A673 (cell line): ENCODE results near the gene CTSC. TPM values are rescaled to one million over a fixed set of nuclear protein-coding genes. Genes with fewer than 3 reads are reported as not detected.

Experiments
- BruUV-seq: library from RNA; stranded (reverse); fragments of 400-500 nt; replicated peaks from 2 replicates; lab custom pipeline; 2021; lab: Mats Ljungman, UMichigan
- CTCF ChIA-PET: fragments of 300-600 bp; sonication (Branson Sonifier 250); formaldehyde crosslinking; loops from one replicate; lab custom pipeline; 2022; ENCODE audit warnings: antibody characterized with exemption; lab: Charles Lee
- POLR2A ChIA-PET: fragments of 300-600 bp; sonication (Branson Sonifier 250); formaldehyde crosslinking; loops from one replicate; lab custom pipeline; 2022; ENCODE audit warnings: antibody characterized with exemption; ENCODE audit not compliant: low non-redundant PET; lab: Charles Lee
- DNase-seq: peaks from one replicate; pipeline ENCODE4 v3.0.0-alpha.2; 2015; ENCODE audit warnings: low spot score
- H3K27ac ChIP-seq: fragments of 200-600 bp; sonication (generic); 2 replicates; pipeline ENCODE4 v1.5.1; 2016; ENCODE audit warnings: mixed run types, low read depth, mild to moderate bottlenecking, mixed read lengths, antibody characterized with exemption, low read length; ENCODE audit not compliant: poor library complexity, severe bottlenecking
- H3K27me3 ChIP-seq: fragments of 200-600 bp; sonication (generic); replicated peaks from 2 replicates; pipeline ENCODE4 v1.6.1; 2017; ENCODE audit warnings: mixed run types, low read depth, mild to moderate bottlenecking, mixed read lengths, antibody characterized with exemption, low read length; ENCODE audit not compliant: insufficient read depth, poor library complexity
- H3K36me3 ChIP-seq: fragments of 200-600 bp; sonication (generic); 2 replicates; pipeline ENCODE4 v1.6.1; 2016; ENCODE audit warnings: mixed run types, mild to moderate bottlenecking, mixed read lengths, antibody characterized with exemption, low read length; ENCODE audit not compliant: insufficient read depth, poor library complexity, severe bottlenecking
- H3K4me1 ChIP-seq: fragments of 200-600 bp; sonication (generic); 2 replicates; pipeline ENCODE4 v1.6.1; 2017; ENCODE audit warnings: mixed run types, mild to moderate bottlenecking, mixed read lengths, antibody characterized with exemption, low read length; ENCODE audit not compliant: insufficient read depth, poor library complexity, severe bottlenecking
- H3K4me3 ChIP-seq: fragments of 200-600 bp; sonication (generic); 2 replicates; pipeline ENCODE4 v1.5.1; 2016; ENCODE audit warnings: low read depth, mixed run types, mild to moderate bottlenecking, mixed read lengths, low read length; ENCODE audit not compliant: poor library complexity, severe bottlenecking
- H3K9me3 ChIP-seq: fragments of 200-600 bp; sonication (generic); 2 replicates; pipeline ENCODE4 v1.6.1; 2016; ENCODE audit warnings: mixed run types, low read depth, mild to moderate bottlenecking, mixed read lengths, antibody characterized with exemption, low read length; ENCODE audit not compliant: poor library complexity, severe bottlenecking
- EZH2 ChIP-seq: fragments of 200-600 bp; sonication (generic); IDR thresholded peaks from 2 replicates; pipeline ENCODE4 v1.6.1; 2017; ENCODE audit warnings: borderline replicate concordance, low read depth, mild to moderate bottlenecking, mixed read lengths, antibody characterized with exemption, low read length; ENCODE audit not compliant: poor library complexity, severe bottlenecking
- intact Hi-C: fragments of 100-400 bp; cut with micrococcal nuclease; formaldehyde crosslinking; loops from one replicate; pipeline ENCODE4 v1.10.0; 2022; ENCODE audit not compliant: unreplicated experiment
- total RNA-seq: library from RNA; stranded (reverse); gene quantifications from 2 replicates; pipeline ENCODE4 v1.2.3, GENCODE V29; 2021
- TF ChIP-seq, protein P1 (sequence below): fragments of 300-800, 200-600 bp; sonication (generic); conservative IDR thresholded peaks from 2 replicates; pipeline ENCODE4 v1.5.1; 2017; ENCODE audit warnings: low read depth, mild to moderate bottlenecking, antibody characterized with exemption, low read length, moderate library complexity, mixed read lengths

The CTSC gene
- total RNA-seq, 1 experiment from 2014 or later: 116 TPM

DNA sequence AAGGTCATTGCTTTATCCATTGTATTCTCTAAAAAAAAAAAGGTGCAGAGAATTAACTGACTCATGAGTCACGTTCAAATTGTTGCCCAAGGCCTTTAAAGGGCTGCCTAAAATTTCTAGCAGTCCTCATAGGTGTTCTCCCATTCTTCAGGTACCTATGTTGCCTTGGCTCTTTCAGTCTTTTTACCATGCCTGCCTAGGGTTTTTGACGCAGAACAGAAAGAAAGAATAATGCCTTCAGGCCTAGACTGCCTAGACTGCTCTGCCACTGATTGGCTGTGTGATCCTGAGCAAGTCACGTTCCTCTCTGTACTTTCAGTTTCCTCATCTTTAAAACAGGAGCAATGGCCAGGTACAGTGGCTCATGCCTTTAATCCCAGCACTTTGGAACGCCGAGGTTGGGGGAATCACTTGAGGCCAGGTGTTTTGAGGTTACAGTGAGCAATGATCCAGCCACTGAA, 21.5 kb downstream of the CTSC start:
- Histone ChIP-seq H3K9me3 (no peaks in the 10 kb centered on the region), H3K36me3 (no peaks in the 10 kb centered on the region), H3K27me3 (no peaks in the 10 kb centered on the region), H3K4me3 (no peak overlapping the region), H3K4me1 (peaks cover 11% of the 10 kb centered on the region), H3K27ac (no peak overlapping the region)
- ChIA-PET CTCF (no interaction called here), POLR2A (no interaction called here)
- BruUV-seq: no TSS peak
- intact Hi-C loops: no loop called here
- TF ChIP-seq, protein P1, sequence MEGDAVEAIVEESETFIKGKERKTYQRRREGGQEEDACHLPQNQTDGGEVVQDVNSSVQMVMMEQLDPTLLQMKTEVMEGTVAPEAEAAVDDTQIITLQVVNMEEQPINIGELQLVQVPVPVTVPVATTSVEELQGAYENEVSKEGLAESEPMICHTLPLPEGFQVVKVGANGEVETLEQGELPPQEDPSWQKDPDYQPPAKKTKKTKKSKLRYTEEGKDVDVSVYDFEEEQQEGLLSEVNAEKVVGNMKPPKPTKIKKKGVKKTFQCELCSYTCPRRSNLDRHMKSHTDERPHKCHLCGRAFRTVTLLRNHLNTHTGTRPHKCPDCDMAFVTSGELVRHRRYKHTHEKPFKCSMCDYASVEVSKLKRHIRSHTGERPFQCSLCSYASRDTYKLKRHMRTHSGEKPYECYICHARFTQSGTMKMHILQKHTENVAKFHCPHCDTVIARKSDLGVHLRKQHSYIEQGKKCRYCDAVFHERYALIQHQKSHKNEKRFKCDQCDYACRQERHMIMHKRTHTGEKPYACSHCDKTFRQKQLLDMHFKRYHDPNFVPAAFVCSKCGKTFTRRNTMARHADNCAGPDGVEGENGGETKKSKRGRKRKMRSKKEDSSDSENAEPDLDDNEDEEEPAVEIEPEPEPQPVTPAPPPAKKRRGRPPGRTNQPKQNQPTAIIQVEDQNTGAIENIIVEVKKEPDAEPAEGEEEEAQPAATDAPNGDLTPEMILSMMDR: no peak
- no peak for TF ChIP-seq EZH2
- DNase-seq: no peak

DNA sequence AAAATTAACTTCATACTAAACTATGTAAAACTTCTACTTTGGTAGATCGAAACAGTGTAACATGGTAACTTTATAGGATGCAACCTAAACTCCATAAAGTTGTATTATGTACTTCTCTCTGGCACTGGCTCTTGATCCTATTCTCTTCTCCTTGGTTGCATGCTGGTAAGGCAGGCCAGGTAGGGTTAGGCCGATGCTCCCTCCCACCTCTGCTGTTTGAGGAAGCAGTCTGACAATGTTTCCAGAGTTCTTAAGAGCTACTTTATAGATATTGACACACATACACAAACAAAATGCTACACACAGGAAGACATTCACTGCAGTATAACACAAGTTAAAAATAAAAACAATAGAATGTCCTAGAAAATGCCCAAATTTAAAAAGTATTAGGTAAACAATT, 22.5 kb downstream of the CTSC start:
- TF ChIP-seq EZH2: no peak
- TF ChIP-seq, protein P1: no peak
- Histone ChIP-seq H3K4me3 (no peak overlapping the region), H3K36me3 (no peaks in the 10 kb centered on the region), H3K27me3 (no peaks in the 10 kb centered on the region), H3K9me3 (no peaks in the 10 kb centered on the region), H3K4me1 (peaks cover 8% of the 10 kb centered on the region), H3K27ac (no peak overlapping the region)
- POLR2A ChIA-PET: no interaction called here
- BruUV-seq: no TSS peak
- DNase-seq: no peak
- CTCF ChIA-PET: no interaction called here
- intact Hi-C loops: no loop called here

DNA sequence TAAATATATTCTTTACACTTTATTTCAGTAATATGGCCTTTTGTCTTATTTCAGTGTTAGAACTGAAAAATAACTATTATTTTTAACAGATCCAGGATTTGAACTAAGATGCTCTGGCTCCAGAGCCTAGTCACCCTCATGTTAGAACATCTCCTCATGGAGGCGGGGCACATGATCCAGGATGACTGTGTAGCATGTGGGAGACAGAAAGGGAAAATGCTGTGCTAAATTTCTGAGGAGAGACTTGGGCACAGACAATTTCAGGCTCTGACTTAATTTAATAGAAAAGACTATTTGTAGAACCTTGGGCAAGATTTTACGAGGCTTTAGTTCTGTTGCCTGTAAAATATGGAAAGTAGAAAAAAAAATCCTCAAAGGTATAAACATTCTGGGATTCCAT, 24.1 kb downstream of the CTSC start:
- BruUV-seq: no TSS peak
- POLR2A ChIA-PET: no interaction called here
- H3K9me3 ChIP-seq: no peaks in the 10 kb centered on the region
- intact Hi-C loops: no loop called here
- CTCF ChIA-PET: no interaction called here
- H3K4me1 ChIP-seq: no peaks in the 10 kb centered on the region
- no peak overlapping the region for H3K27ac ChIP-seq
- no peaks in the 10 kb centered on the region for H3K36me3 ChIP-seq
- DNase-seq: no peak
- H3K4me3 ChIP-seq: no peak overlapping the region
- no peaks in the 10 kb centered on the region for H3K27me3 ChIP-seq
- no peak for TF ChIP-seq EZH2
- TF ChIP-seq, protein P1: no peak
